ENCODE measurements around the gene GHRH. TPM values are rescaled to one million over a fixed set of nuclear protein-coding genes. Genes with fewer than 3 reads are reported as not detected.

GHRH gene
- total and polyA plus RNA-seq, 11 donors = not detected

GRCh38 chr20:37278966-37279590, 17.5 kb upstream of the GHRH start:
- Histone ChIP-seq H3K27me3 (peaks cover 0 to 5% (median 0%) of the 10 kb centered on the region in 9 donors), H3K4me1 (peaks cover 0 to 36% (median 9%) of the 10 kb centered on the region in 12 donors), H3K9me3 (no peaks in the 10 kb centered on the region), H3K27ac (no peak overlapping the region), H3K4me3 (no peak overlapping the region), H3K36me3 (no peaks in the 10 kb centered on the region)
- DNase-seq = no peak
- TF ChIP-seq POLR2A (IDR thresholded peaks at IDR 0.05) (no peak), CTCF (IDR thresholded peaks at IDR 0.05) (no peak)
- ATAC-seq = no peak
- intact Hi-C loops (cut with DNase I) = no loop called here
- 74 to 78% (median 76%) methylated on average over 12 of the region's 12 CpGs for WGBS, 4 donors

GRCh38 chr20:37277253-37277593, 15.6 kb upstream of the GHRH start:
- H3K36me3 ChIP-seq = no peaks in the 10 kb centered on the region
- no peaks in the 10 kb centered on the region for H3K9me3 ChIP-seq
- 54 to 68% (median 58%) methylated on average over 2 of the region's 2 CpGs for WGBS, 4 donors
- H3K27me3 ChIP-seq = peaks cover 0 to 5% (median 0%) of the 10 kb centered on the region in 9 donors
- peak overlapping the region in 2 of 12 donors; percentile 57 to 76 for H3K27ac ChIP-seq
- intact Hi-C loops (cut with DNase I) = loop anchor here in 1 of 10 donors (2.0 kb wide), 1 partner anchor 108 kb away; no protein-coding TSS in a partner anchor
- ATAC-seq = no peak
- TF ChIP-seq POLR2A (IDR thresholded peaks at IDR 0.05) (no peak), CTCF (IDR thresholded peaks at IDR 0.05) (no peak)
- H3K4me3 ChIP-seq = peak overlapping the region in 1 of 12 donors; percentile 9
- peaks cover 0 to 37% (median 9%) of the 10 kb centered on the region in 12 donors for H3K4me1 ChIP-seq
- no peak for DNase-seq

GRCh38 chr20:37276494-37277252, 15.1 kb upstream of the GHRH start:
- ATAC-seq (peak; percentile 77 to 95 (median 90)), DNase-seq (peak in 4 of 5 donors; percentile 39 to 61 (median 56))
- H3K27me3 ChIP-seq = peaks cover 0 to 5% (median 0%) of the 10 kb centered on the region in 9 donors
- intact Hi-C loops (cut with DNase I) = loop anchor here in 1 of 10 donors (2.0 kb wide), 1 partner anchor 108 kb away; no protein-coding TSS in a partner anchor
- peaks cover 0 to 37% (median 9%) of the 10 kb centered on the region in 12 donors for H3K4me1 ChIP-seq
- no peaks in the 10 kb centered on the region for H3K9me3 ChIP-seq
- H3K27ac ChIP-seq = peak overlapping the region in 3 of 12 donors; percentile 14 to 76 (median 57)
- peak in 9 of 12 donors; percentile 20 to 55 (median 33) for TF ChIP-seq CTCF (IDR thresholded peaks at IDR 0.05)
- TF ChIP-seq POLR2A (IDR thresholded peaks at IDR 0.05) = no peak
- H3K36me3 ChIP-seq = no peaks in the 10 kb centered on the region
- peak overlapping the region in 3 of 12 donors; percentile 9 to 26 (median 10) for H3K4me3 ChIP-seq
- 18 to 23% (median 21%) methylated on average over 15 of the region's 15 CpGs for WGBS, 4 donors
